C4-2B (cell line): ENCODE data around the gene FGB.
"Not testable (repeated sequence)": the region's sequence is repeated elsewhere in the genome, so short reads cannot be mapped to it uniquely, and the experiment has no call there.

Experiments used
- ZFX ChIP-seq: fragments of 450-650 bp; IDR thresholded peaks from 2 replicates; pipeline ENCODE4 v1.6.1; 2017
- TF ChIP-seq, protein P1 (sequence below): fragments of 450-650 bp; conservative IDR thresholded peaks from 2 replicates; pipeline ENCODE4 v1.5.1; 2017; ENCODE audit warnings: mild to moderate bottlenecking

DNA sequence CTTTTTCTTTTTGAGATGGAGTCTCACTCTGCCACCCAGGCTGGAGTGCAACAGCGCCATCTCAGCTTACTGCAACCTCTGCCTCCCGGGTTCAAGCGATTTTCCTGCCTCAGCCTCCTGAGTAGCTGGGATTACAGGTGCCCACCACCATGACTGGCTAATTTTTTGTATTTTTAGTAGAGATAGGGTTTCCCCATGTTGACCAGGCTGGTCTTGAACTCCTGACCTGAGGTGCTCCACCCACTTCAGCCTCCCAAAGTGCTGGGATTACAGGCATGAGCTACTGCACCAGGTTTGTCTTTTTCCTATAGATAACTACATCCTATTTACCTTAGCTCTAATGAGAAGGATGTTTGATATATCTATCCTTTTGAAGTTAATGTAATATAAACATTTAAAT lies 31.5 kb downstream of the FGB start:
- TF ChIP-seq, protein P1, sequence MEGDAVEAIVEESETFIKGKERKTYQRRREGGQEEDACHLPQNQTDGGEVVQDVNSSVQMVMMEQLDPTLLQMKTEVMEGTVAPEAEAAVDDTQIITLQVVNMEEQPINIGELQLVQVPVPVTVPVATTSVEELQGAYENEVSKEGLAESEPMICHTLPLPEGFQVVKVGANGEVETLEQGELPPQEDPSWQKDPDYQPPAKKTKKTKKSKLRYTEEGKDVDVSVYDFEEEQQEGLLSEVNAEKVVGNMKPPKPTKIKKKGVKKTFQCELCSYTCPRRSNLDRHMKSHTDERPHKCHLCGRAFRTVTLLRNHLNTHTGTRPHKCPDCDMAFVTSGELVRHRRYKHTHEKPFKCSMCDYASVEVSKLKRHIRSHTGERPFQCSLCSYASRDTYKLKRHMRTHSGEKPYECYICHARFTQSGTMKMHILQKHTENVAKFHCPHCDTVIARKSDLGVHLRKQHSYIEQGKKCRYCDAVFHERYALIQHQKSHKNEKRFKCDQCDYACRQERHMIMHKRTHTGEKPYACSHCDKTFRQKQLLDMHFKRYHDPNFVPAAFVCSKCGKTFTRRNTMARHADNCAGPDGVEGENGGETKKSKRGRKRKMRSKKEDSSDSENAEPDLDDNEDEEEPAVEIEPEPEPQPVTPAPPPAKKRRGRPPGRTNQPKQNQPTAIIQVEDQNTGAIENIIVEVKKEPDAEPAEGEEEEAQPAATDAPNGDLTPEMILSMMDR: not testable (repeated sequence)
- not testable (repeated sequence) for TF ChIP-seq ZFX
